CD14-positive monocyte (primary cell): ENCODE results near the gene ACTN4. TPM values are rescaled to one million over a fixed set of nuclear protein-coding genes. Genes with fewer than 3 reads are reported as not detected.

Experiments
- DNase-seq, 3 donors: peaks; one replicate each; pipeline ENCODE4 v3.0.0-alpha.2; 2011 to 2022
- H2AFZ ChIP-seq: 2 replicates; pipeline ENCODE4 v1.6.0; 2012; ENCODE audit warnings: mild to moderate bottlenecking, low read depth, low read length, inconsistent platforms; ENCODE audit not compliant: insufficient read depth, poor library complexity, severe bottlenecking
- H3K27ac ChIP-seq, 2 donors: 1 replicate in 1 of 2; 2 replicates in 1 of 2; pipeline ENCODE4 v1.5.1; 2012 to 2013; ENCODE audit warnings: low read length in 2 of 2, control low read depth in 1 of 2, inconsistent platforms in 1 of 2, low read depth in 1 of 2, mild to moderate bottlenecking in 1 of 2
- H3K27me3 ChIP-seq, 2 donors: one replicate each; pipeline versions ENCODE4 v1.6.0 to v1.6.1; 2011 to 2013; ENCODE audit warnings: low read length in 2 of 2; ENCODE audit not compliant: control insufficient read depth in 2 of 2, insufficient read depth in 2 of 2
- H3K36me3 ChIP-seq, 2 donors: replicated peaks in 1 of 2; 1 replicate in 1 of 2; 2 replicates in 1 of 2; pipeline versions ENCODE4 v1.5.1 to v1.6.1; 2012 to 2013; ENCODE audit warnings: low read length in 2 of 2, control low read depth in 1 of 2, inconsistent platforms in 1 of 2, mild to moderate bottlenecking in 1 of 2; ENCODE audit not compliant: insufficient read depth in 2 of 2, control insufficient read depth in 1 of 2
- H3K4me1 ChIP-seq, 2 donors: 1 replicate in 1 of 2; 2 replicates in 1 of 2; pipeline versions ENCODE4 v1.5.1 to v1.6.1; 2012 to 2013; ENCODE audit warnings: low read length in 2 of 2, control low read depth in 1 of 2, inconsistent platforms in 1 of 2, mild to moderate bottlenecking in 1 of 2, moderate library complexity in 1 of 2; ENCODE audit not compliant: insufficient read depth in 2 of 2, control insufficient read depth in 1 of 2
- H3K4me2 ChIP-seq: replicated peaks from 2 replicates; pipeline ENCODE3; 2012; ENCODE audit warnings: low read length, moderate library complexity, mild to moderate bottlenecking; ENCODE audit not compliant: poor library complexity, severe bottlenecking; ENCODE audit errors: extremely low read depth
- H3K4me3 ChIP-seq, 3 experiments: fragments of 200-600 bp in 1 of 3; sonication (generic) in 1 of 3; replicated peaks in 1 of 3; 1 replicate in 2 of 3; 2 replicates in 1 of 3; pipeline ENCODE4 v1.5.1; 2011 to 2013; ENCODE audit warnings: low read length in 3 of 3, mild to moderate bottlenecking in 3 of 3, control low read depth in 2 of 3, low read depth in 2 of 3, inconsistent platforms in 1 of 3, moderate library complexity in 1 of 3
- H3K79me2 ChIP-seq: 2 replicates; pipeline ENCODE4 v1.6.0; 2012; ENCODE audit warnings: mild to moderate bottlenecking, control low read depth, inconsistent platforms, low read length, moderate library complexity; ENCODE audit not compliant: insufficient read depth
- H3K9ac ChIP-seq: 2 replicates; pipeline ENCODE4 v1.6.0; 2017; ENCODE audit warnings: low read length, mild to moderate bottlenecking; ENCODE audit not compliant: insufficient read depth, poor library complexity, severe bottlenecking
- H3K9me3 ChIP-seq, 2 donors: replicated peaks in 1 of 2; 1 replicate in 1 of 2; 2 replicates in 1 of 2; pipeline versions ENCODE4 v1.5.1 to v1.6.1; 2012 to 2013; ENCODE audit warnings: low read length in 2 of 2, control low read depth in 1 of 2; ENCODE audit not compliant: control insufficient read depth in 1 of 2, insufficient read depth in 1 of 2
- H4K20me1 ChIP-seq: 2 replicates; pipeline ENCODE4 v1.6.0; 2012; ENCODE audit warnings: mild to moderate bottlenecking, low read length, control low read depth, moderate library complexity; ENCODE audit not compliant: insufficient read depth
- H3K27ac Mint-ChIP-seq, 7 donors: one replicate each; pipeline ENCODE4 v1.8.0; 2020; ENCODE audit warnings: mild to moderate bottlenecking in 7 of 7, mixed read lengths in 7 of 7, moderate library complexity in 6 of 7, inconsistent platforms in 2 of 7
- H3K27me3 Mint-ChIP-seq, 3 donors: one replicate each; pipeline ENCODE4 v1.8.0; 2021 to 2022; ENCODE audit warnings: low read depth in 3 of 3, mild to moderate bottlenecking in 3 of 3, mixed read lengths in 3 of 3, moderate library complexity in 3 of 3, inconsistent platforms in 1 of 3
- H3K36me3 Mint-ChIP-seq, 2 donors: one replicate each; pipeline ENCODE4 v1.8.0; 2020; ENCODE audit warnings: mixed read lengths in 2 of 2, inconsistent platforms in 1 of 2, mild to moderate bottlenecking in 1 of 2
- H3K4me1 Mint-ChIP-seq: one replicate; pipeline ENCODE4 v1.8.0; 2020; ENCODE audit warnings: mild to moderate bottlenecking, mixed read lengths
- H3K4me3 Mint-ChIP-seq, 2 donors: one replicate each; pipeline ENCODE4 v1.8.0; 2020; ENCODE audit warnings: mild to moderate bottlenecking in 2 of 2, mixed read lengths in 2 of 2, moderate library complexity in 1 of 2
- H3K9me3 Mint-ChIP-seq, 7 donors: one replicate each; pipeline ENCODE4 v1.8.0; 2020 to 2022; ENCODE audit warnings: mixed read lengths in 7 of 7, mild to moderate bottlenecking in 6 of 7, moderate library complexity in 6 of 7, inconsistent platforms in 2 of 7
- CTCF ChIP-seq: fragments of 200-600 bp; IDR thresholded peaks from one replicate; pipeline ENCODE4 v1.8.0; 2022; ENCODE audit warnings: antibody characterized with exemption, mild to moderate bottlenecking
- WGBS: methylation state at CpG from one replicate; pipeline ENCODE4 v1.1.5; 2013; ENCODE audit warnings: missing lambda C conversion rate; ENCODE audit not compliant: insufficient coverage; 5-methylcytosine and 5-hydroxymethylcytosine counted together
- intact Hi-C, 2 donors: fragments of 100-400 bp; cut with micrococcal nuclease; formaldehyde crosslinking; loops; one replicate each; pipeline versions ENCODE4 v1.15.0 to v1.15.1; 2023
- polyA plus RNA-seq, 3 donors: library from polyadenylated mRNA; depleted of rRNA in 1 of 3; unstranded in 2 of 3; stranded (reverse) in 1 of 3; fragments of 300-500 nt in 2 of 3; fragments of >200 nt in 1 of 3; fragmentation: Illumina TruSeq in 2 of 3; gene quantifications; 1 replicate in 2 of 3; 2 replicates in 1 of 3; pipeline ENCODE4 v1.2.3, GENCODE V29; 2012 to 2021

The ACTN4 gene
- polyA plus RNA-seq, 3 donors = 8.4 to 177 (median 16.0) TPM

- Mint-ChIP-seq H3K36me3 (peaks cover 13 to 35% of the 10 kb centered on the region in 2 donors), H3K9me3 (no peaks in the 10 kb centered on the region), H3K4me1 (peaks cover 23% of the 10 kb centered on the region), H3K27ac (peak overlapping the region in 1 of 7 donors; percentile 74), H3K4me3 (no peak overlapping the region), H3K27me3 (peaks cover 0 to under 1% (median 0%) of the 10 kb centered on the region in 3 donors)
- peaks cover 22 to 28% of the 10 kb centered on the region in 2 donors for H3K36me3 ChIP-seq
- H3K4me3 ChIP-seq = no peak overlapping the region
- peaks cover 10 to 17% of the 10 kb centered on the region in 2 donors for H3K4me1 ChIP-seq
- no peak overlapping the region for H3K4me2 ChIP-seq
- no peaks in the 10 kb centered on the region for H3K79me2 ChIP-seq
- peaks cover 15% of the 10 kb centered on the region for H4K20me1 ChIP-seq
- no peaks in the 10 kb centered on the region for H3K9me3 ChIP-seq
- WGBS = 90% methylated on average over 2 of the region's 2 CpGs
- no peak overlapping the region for H2AFZ ChIP-seq
- DNase-seq = no peak
- TF ChIP-seq CTCF = no peak
- intact Hi-C loops = loop anchor here (5.0 to 10.0 kb wide), 3 partner anchors 95 to 295 kb away; partner anchors contain the start of genes FAM98C (in 1 of the 2), MRPS12 (in 1 of the 2) and SARS2 (in 1 of the 2)
- no peaks in the 10 kb centered on the region for H3K27me3 ChIP-seq
- no peak overlapping the region for H3K9ac ChIP-seq
- H3K27ac ChIP-seq = no peak overlapping the region
These were observed 7.8 kb upstream of the ACTN4 start for GRCh38 chr19:38639679-38640078.

GRCh38 chr19:38640368-38640767 is 7.1 kb upstream of the ACTN4 start:
- H2AFZ ChIP-seq = no peak overlapping the region
- H3K9ac ChIP-seq = no peak overlapping the region
- no peak overlapping the region for H3K4me3 ChIP-seq
- H3K9me3 ChIP-seq = no peaks in the 10 kb centered on the region
- Mint-ChIP-seq H3K27me3 (peaks cover 0 to 2% (median 0%) of the 10 kb centered on the region in 3 donors), H3K36me3 (peaks cover 10 to 28% of the 10 kb centered on the region in 2 donors), H3K9me3 (no peaks in the 10 kb centered on the region), H3K4me1 (peaks cover 25% of the 10 kb centered on the region), H3K4me3 (no peak overlapping the region), H3K27ac (no peak overlapping the region)
- peaks cover 10 to 17% of the 10 kb centered on the region in 2 donors for H3K4me1 ChIP-seq
- peaks cover 17 to 23% of the 10 kb centered on the region in 2 donors for H3K36me3 ChIP-seq
- H3K27ac ChIP-seq = no peak overlapping the region
- intact Hi-C loops = no loop called here
- no peaks in the 10 kb centered on the region for H3K27me3 ChIP-seq
- no peaks in the 10 kb centered on the region for H3K79me2 ChIP-seq
- DNase-seq = no peak
- peaks cover 9% of the 10 kb centered on the region for H4K20me1 ChIP-seq
- no peak overlapping the region for H3K4me2 ChIP-seq
- no peak for TF ChIP-seq CTCF
- 94% methylated on average over 3 of the region's 4 CpGs for WGBS
